ENCODE results near the gene TRUB2.
"Not testable (repeated sequence)": the region's sequence is repeated elsewhere in the genome, so short reads cannot be mapped to it uniquely, and the experiment has no call there.

TRUB2 gene

DNA sequence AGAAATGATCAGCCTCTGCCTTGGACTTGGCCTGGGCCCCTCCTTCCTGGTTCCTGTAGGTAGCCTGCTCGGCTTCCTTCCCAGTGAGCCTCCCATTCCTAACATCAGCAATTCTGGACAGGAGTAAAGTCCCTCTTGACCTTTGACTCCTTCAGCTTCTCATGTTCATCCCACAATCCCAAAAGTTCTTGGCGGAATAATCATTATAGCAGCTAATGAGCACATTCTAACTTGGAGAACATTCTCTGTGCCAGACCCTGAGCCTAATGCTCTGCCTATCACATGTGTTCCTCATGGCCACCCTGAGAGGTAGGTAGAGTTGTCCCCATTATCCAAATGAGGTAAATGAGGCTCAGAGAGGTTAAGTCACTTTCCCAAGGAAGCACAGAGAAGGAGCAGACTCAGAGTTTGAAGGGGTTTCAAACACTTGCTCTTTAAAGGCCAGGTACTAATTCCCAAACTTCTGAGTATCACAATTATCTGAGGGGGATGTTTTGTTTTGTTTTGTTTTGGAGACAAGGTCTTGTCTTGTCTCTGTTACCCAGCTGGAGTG lies 24.9 kb downstream of the TRUB2 start:
- DNase-seq, result no peak

DNA sequence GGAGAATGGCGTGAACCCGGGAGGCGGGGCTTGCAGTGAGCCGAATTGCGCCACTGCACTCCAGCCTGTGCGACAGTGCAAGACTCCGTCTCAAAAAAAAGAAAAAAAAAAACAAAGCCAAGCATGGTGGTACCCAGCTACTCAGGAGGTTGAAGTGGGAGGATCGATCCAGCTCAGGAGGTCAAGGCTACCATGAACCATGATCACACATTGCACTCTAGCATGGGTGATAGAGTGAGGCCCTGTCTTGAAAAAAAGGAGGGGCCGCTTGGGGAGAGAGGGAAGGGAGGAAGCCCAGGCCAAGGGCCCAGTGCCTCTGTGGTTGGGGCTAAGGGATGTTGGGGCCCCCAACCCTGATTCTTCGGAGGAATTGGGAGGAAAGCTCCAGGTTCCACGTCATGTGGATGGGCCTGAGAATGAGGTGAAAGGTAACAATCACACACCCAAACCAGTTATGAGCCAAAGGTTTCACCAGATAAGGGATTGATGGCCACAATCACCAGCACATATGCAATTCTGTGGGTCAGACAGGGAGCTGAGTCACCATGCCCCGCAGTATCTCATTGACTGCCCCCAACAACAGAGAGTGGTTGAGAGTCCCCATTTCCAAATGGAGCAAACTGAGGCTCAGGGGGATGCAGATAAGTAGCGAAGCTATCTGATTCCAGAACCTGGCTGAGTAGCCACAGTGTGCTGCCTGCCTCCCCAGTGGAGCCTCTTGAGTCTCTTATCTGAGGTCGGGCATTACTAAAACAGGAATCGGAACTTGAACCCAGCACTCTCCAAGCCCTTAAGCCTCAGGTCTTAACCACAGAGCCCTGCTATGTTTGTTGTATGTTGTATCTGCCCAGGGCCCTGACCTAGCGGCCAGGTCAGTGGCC lies 25.7 kb downstream of the TRUB2 start:
- DNase-seq, result no peak

DNA sequence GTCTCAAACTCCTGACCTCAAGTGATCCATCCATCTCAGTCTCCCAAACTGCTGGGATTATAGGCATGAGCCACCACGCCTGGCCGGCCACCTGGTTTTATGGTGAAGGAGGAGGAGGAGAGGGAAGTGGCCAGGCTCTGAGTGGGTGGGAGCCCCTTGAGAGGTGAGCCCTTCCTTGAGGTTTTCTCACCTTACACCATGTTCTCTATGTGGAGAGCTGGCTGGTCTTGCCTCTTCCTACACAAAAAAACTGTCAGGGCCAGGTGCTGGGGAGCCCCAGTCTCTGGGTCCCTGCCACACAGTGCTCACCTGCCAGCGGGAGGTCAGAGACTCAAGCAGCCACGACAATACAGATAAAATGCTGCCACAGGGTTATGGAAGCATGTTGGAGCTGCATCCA lies 28.1 kb downstream of the TRUB2 start:
- no peak for DNase-seq

DNA sequence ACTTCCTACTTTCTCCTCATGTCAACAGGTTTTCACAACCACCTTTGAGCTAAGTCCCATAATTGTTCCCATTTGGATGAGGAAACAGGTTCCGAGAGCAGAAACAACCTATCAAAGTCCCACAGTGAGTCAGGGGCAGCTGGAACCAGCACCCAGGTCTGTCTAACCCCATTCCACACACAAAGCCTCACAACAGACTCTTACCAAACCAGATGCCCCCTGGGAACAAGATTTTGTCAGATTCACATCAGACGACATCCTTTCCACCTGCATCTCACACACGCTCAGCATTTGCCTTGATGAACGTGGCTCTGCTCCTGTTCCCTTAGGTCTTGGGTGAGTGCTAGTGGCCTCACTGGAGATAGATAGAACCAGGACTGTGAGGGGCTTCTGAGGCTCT lies 29.2 kb downstream of the TRUB2 start:
- no peak for DNase-seq

DNA sequence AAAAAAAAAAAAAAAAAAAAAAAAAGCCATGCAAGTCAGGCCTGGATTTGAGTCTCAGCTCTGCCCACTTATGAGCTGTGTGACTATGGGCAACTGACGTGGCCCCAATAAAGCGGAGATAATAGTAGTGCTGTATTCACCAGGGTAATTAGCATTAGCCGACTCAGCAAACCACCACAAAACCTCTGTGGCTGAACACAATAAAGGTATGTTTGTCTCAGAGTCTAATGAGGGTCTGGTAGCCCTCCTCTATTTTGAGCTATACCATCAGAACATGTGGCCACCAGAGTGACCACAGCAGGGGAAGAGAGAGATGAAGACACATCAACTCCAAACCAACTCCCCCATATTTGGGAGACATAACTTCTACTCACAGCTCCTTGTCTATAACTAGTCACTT lies 30.2 kb downstream of the TRUB2 start:
- DNase-seq, result no peak

DNA sequence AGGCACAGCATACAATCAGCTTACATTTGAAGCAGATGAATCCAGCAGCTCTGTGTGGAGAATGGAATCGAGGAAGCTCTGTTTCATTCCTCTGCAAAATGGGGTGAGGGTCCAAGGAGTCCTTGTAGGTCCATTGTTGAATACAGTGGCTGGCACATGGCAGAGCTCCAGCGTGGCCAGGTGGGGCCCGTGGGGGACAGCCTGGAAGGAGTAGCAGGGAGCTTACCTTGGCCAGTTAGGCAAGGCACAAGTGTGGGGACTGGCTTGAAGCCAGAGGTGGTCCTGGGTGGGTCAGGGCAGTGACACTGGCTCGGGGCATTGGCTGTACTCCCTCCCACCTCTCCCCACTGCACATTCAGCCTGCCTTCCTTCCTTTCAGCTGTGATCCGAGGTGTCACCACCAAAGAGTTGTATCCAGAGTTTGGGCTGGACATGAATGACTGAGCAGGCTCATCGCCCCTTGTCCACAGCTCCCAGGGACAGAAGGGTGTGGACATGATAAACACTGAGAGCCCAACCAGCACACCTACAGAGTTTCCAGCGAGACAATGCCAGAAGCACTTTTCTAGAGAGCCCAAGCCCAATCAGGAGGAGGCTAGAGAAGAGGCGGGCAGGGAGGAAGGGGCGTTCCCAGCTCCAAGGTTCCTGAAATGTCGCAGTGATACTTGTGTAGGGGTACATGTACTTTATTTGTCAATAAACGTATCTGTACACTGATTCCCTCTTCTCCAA lies 33.8 kb downstream of the TRUB2 start:
- DNase-seq, result no peak

DNA sequence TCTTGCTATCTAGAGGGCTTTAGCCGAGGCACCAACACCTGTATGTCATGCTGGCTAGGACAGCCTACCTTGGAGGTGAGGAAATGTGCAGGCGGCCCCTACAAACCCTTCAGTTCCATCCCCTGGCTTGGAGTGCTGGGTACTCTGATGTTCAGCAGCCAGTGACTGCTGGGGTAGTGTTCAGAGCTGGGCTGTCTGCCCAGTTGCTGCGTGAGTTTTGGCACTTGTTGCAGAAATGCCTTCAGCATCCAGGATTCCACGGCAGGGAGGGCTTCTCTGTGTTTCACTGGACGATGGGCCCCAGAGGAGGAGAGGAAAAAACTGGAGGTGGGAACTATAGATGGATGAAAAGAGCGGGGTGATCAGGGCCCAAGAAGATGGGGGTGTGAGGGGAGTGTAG lies 35.8 kb downstream of the TRUB2 start:
- no peak for DNase-seq

DNA sequence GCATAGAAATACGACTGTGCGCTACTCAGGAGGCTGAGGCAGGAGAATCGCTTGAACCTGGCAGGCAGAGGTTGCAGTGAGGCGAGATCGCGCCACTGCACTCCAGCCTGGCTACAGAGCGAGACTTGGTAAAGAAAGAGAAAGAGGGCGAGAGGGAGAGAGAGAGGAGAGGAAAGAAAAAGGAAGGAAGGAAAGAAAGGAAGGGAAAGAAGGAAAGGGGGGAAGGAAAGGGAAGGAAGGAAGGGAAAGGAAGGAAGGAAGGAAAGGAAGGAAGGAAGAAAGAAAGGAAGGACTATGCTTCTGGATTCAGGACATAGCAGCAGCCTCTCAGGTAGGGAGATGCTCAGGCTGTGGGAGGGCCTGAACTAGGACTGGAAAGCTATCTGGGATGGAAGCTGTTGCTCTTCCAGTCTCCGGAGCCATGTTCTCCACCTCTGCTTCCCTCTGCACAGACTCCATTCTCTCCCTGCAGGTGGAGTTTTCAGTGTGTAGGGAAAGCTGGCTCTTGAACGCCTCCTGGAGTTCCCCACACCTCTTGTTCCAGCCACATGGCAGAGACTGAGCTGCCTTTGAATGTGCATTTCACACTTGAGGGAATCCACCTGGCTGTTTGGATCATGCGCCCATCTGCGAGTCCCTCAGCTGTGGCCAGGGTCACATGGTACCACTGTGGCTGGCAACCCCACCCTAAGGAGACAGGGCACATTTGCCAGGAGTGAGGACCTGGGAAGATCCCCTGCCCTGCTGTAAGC lies 37.0 kb downstream of the TRUB2 start:
- no peak for DNase-seq

DNA sequence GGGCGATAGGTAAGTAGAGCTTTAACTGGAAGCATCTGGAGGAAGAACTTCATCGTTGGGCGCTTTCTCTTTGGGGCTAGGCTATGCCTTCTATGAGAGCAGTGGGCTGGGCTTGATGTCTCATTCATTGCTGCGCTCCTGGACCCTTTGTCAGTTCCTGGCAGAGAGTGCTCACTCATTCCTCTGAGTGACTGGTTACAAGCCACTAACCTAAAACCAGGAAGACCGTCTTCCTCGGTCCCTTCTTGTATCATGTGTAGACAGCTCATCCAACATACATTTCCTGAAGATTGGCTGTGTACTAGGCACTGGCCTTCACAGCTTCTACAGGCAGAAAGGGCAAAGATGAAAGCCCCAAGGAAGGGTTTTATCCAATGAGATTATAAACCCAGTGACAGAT lies 39.7 kb downstream of the TRUB2 start:
- no peak for DNase-seq

DNA sequence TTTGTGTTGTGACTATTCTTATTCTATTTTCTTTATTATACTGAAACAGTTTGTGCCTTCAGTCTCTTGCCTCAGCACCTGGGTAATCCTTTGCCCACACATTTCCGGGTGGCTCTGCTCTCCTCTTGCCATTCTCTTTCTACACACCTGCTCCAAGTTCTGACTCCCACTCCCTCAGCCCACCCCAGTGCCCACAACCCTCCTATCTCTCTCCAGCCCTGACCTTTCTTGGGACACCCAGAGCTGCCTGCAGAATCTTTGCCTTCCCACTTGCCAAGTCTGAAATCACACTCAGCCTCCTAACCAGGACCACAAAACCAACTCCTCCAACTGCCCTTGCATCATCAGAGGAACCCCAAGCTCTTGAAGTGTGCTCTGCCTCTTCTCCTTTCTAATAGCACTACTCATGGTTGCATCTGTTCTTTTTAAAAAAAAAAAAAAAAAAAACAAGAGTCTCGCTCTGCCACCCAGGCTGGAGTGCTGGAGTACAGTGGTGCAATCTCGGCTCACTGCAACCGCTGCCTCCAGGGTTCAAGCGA lies 42.1 kb downstream of the TRUB2 start:
- DNase-seq, result no peak

DNA sequence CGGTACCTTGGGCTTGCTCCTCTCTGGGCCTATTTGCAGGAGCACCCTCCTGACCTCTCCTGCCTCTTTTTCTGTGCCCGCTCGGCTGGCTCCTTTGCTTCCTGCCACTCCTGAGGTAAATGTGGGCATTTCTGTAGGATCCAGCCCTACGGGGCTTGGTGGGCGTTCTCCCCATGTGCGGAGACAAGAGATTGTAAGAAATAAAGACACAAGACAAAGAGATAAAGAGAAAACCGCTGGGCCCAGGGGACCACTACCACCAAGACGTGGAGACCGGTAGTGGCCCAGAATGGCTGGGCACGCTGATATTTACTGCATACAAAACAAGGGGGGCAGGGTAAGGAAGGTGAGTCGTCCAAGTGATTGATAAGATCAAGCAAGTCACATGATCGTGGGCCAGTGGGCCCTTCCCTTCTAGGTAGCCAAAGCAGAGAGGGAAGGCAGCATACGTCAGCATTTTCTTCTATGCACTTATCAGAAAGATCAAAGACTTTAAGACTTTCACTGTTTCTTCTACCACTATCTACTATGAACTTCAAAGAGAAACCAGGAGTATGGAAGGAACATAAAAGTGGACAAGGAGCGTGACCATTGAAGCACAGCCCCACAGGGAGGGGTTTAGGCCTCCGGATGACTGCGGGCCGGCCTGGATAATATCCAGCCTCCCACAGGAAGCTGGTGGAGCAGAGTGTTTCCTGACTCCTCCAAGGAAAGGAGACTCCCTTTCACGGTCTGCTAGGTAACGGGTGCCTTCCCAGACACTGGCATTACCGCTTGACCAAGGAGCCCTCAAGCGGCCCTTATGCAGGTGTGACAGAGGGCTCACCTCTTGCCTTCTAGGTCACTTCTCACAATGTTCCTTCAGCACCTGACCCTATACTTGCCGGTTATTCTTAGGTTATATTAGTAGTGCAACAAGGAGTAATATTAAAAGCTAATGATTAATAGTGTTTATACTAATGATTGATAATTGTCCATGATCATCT lies 42.9 kb downstream of the TRUB2 start:
- DNase-seq, result not testable (repeated sequence)

DNA sequence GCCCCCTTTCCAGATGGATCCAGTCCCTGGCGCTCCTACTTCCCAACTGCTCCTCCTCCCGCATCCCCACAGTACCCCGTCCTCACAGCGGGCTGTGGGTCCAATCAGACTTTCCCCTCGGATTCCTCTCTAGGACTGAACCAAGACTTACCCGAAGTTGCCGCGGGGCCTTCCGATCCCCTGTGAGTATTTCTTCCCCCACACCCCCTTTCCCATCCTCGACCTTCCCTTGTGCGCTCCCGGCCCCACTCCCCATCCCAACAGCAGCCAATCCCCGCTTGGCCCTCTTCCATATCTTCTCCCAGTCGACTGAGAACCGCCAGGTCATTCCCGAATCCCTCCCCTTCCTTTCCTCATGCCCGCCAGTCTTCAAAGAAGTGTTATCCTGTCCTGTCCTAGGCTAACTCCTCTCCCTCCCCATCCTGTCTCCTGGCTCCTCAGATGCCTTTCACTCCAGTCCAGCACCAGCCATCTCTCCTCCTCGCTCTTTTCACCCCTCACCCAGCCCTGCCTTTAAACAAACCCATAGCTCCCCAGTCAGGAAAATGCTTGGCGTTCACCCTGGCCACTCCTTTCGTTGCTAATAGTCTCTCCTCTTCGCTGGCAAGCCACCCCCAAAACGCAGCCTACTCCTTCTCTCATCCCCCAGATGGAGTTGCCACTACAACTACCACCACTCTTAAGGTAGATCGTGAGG lies 45.5 kb downstream of the TRUB2 start:
- no peak for DNase-seq

DNA sequence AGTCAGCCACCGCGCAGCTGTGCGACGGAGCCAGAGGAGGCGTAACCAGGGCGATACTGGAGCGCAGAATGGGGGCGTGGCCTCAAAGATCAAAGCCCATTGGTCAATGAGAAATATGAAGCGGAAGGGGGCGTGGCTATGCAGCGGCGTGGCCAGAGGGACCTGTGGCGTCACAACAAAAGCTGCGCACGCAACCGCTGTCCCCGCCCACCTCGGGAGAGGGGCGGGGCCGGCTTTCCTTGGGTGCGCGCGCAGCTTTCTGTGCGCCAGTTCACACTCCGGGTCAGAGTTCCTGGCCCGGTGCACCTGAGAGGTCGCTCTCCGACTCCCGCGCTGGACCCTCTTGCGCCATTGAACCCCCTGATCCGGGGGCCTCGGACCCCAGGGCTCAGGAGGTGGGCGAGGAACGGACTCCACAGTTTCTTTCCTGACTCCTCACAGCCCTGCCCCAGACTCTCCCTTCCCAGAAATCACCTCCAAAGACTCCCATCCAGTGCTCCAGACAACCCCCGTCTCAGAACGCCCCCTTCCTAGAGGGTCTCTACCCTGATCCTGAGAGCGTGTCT lies 46.2 kb downstream of the TRUB2 start, which contains the start of gene SWI5:
TSS of gene SWI5 (plus strand) at position 269 of the 566 bp plus-strand sequence.
- DNase-seq, result peak; percentile 100

DNA sequence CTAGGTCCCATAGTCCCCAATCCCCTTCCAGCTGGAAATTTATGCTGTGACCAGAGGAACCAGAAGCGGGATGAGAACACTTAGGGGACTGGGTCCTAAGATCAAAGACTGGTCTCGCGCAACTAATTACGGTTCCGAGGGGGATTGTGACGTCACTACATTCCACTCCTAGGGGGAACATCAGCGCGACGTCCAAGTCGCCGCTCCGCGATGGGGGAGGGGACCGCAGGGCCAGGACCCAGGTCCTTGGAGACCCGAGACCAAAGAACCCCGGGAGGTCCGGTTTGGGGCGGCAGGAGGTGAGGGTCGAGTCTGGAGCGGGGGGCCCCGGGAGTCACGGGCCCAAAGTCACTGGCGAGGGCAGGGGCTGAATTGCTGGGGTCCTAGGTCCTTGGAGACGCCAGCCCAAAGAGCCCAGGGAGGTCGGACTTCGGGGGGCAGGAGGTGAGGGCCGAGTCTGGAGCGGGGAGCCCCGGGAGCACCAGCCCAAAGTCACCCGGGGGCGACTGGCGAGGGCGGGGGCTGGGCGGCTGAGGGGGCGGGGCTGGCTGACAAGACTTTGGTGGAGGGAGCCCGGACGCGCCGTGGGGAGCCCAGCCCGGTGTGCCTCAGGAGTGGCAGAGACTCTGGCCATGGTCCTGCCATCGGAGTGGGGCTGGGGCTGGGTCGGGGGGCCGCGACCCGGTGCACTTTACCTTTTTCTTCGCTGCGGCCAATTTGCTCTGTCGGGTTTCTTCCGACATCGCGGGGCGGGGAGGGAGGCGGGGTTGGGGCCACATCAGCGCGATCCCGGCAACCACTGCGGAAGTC lies 46.8 kb downstream of the TRUB2 start, which contains the start of gene GOLGA2:
TSS of gene GOLGA2 (minus strand) at position 810 of the 810 bp plus-strand sequence. CDS start at position 779, 31 bp downstream.
- peak; percentile 20 for DNase-seq

DNA sequence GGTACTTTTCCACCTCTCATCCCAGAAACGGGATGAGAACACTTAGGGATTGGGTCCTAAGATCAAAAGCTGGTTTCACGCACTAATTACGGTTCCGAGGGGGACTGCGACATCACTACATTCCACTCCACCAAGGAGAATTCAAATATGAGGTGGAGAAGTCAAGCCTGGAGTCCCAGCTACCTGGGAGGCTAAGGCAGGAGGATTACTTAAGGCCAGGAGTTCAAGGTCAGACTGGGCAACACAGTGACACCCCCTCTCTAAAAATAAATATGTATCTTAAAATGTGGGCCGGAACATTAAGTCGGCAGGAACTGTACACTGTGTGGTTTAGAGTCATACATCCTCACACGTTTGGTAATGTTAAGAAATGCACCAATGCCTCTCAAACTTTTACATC lies 48.0 kb downstream of the TRUB2 start:
- no peak for DNase-seq

DNA sequence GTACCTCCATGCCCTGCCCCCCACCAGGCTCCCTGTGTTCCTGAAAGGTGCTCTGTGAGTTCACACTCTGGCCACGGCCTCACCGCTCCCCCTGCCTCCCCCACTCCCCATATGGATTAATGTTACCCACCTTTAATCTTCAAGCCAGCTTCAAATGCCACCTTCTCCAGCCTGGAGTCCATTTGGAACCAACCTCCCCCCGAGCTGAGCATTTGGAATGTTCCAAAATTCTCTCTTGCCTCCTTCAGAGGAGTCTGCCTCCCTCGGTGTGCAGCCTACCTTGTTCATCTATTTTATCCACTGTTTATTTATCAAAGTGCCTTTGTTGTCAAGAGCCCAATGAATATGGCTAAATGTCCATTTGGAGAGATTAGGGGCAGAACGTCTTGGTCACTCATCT lies 50.7 kb downstream of the TRUB2 start:
- DNase-seq, result no peak

DNA sequence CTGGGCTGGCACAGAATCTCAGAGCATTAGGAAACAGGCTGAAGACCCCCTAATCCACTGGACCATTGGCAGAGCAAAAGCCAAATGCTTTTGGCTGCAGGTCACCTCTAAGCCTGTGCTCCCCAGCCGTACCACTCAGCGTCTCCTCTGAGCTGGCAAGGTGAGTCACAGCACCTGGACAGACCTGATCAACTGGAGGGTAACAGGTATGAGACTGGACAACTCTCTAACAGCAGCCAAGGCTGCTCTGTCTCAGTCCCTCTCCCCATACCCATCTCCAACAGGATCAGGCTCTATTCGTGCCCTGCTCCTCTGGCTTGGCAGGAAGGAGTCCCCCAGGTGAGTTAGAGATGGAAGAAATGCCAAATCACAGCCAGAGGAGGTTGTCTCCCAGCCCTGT lies 51.1 kb downstream of the TRUB2 start:
- no peak for DNase-seq

DNA sequence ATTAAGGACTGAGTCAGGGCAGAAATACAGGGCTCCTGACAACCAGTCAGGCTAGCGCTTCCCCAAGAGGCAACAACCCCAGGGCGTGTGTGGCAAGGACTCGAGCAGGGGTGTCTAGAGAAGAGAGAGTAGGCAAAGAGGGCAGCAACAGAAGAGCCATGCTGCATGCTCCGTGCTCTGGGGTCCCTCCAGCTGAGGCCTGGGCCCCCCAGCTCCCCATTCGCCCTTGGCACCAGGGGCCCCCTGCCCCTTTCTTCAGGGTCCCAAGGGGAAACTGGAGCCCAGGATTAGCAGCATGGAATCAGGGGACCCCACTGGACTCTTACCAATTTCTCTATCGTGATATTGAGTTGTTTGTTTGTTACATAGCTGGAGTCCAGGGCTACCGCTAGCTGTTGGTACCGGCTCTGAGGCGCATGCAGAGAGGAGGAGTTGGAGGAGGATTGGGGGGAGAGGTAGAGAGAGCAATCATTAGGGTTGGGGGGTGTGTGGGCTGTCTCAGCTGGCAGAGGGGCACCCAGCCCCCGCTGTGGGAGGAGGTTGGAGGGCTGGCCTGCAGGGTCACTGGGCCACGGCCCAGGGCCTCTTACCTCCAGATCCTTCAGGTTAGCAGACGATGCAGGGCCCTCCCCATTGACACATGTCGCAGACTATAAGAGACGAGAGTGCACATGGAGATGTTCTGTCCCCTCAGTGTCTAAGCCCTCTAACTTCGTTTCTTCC lies 55.2 kb downstream of the TRUB2 start:
- no peak for DNase-seq

DNA sequence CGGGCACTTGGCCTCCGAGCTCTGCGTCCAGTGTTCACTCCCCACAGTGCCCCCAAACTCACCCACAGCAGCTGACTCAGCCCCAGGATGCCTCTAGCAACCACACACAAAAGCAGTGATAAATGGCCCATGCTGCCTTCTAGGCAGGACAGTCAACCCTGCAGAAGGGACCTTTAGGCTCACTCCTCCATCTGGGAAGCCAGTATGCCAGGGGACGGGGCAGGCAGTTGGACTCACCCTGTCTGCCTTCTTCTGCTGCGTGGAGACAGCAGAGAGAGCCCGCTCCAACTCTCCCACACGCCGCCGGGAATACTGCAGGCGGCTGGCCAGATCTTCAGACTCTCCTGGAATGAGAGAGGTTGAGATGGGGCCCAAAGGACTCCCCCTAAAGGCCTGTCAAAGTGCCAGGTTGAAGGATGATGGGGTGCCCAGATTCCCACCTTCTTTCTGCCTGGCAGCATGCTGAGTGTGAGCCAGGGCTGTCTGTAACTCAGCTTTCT lies 56.8 kb downstream of the TRUB2 start:
- no peak for DNase-seq

Data from suppressor macrophage treated with lipopolysaccharide for 4 hours (primary cell).